Measurements from ENCODE around the gene GPR137.

Gene GPR137

GRCh38 chr11:64264371-64264852 lies 21.2 kb upstream of the GPR137 start:
- FAIRE-seq = no peak

DNA sequence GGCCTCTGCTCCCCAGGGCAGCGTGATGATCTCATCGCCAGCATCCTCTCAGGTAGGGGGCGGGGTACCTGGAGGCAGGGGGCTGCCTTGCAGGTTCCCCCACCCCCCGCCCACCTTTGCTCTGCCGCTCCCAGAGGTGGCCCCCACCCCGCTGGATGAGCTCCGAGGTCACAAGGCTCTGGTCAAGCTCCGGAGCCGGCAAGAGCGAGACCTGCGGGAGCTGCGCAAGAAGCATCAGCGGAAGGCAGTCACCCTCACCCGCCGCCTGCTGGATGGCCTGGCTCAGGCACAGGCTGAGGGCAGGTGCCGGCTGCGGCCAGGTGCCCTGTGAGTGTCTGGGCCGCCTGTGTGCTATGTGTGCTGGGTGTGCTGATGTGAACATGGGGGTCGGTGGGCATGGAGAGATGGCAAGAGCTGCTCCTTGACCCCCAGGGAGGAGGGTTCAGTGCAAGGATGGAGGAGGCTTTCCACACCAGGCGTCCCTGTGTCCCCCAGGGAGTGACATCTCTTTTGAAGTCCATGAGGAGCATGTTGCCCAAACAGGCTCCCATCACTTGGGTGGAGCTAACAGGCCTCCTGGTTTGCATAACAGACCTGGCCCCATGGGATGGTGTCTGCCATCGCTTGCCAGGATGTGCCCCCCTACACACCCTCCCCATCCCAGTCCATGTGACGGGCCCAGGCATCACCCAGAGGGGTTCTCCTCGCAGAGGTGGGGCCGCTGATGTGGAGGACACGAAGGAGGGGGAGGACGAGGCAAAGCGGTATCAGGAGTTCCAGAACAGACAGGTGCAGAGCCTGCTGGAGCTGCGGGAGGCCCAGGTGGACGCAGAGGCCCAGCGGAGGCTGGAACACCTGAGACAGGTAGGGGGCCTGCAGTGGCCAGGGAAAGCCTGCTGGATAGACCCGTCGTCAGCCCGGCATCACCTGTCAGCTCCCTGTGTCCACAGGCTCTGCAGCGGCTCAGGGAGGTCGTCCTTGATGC lies 20.2 kb upstream of the GPR137 start:
- no peak for FAIRE-seq

DNA sequence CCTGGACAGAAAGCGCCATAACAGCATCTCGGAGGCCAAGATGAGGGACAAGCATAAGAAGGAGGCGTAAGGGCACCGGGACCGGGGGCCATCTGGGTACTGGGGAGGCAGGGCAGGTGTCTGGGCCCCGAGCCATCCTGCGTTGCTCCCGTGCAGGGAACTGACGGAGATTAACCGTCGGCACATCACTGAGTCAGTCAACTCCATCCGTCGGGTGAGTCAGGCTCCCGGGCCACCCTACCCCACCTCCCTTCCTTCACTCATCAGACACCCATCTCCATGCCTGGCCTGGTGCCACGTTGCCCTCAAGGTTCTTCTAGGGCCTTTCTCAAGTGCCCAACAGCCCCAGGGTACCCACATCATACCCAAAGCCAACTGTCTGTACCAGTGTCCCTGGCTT lies 19.3 kb upstream of the GPR137 start:
- no peak for FAIRE-seq

GRCh38 chr11:64267207-64267945 lies 18.3 kb upstream of the GPR137 start:
- no peak for FAIRE-seq

DNA sequence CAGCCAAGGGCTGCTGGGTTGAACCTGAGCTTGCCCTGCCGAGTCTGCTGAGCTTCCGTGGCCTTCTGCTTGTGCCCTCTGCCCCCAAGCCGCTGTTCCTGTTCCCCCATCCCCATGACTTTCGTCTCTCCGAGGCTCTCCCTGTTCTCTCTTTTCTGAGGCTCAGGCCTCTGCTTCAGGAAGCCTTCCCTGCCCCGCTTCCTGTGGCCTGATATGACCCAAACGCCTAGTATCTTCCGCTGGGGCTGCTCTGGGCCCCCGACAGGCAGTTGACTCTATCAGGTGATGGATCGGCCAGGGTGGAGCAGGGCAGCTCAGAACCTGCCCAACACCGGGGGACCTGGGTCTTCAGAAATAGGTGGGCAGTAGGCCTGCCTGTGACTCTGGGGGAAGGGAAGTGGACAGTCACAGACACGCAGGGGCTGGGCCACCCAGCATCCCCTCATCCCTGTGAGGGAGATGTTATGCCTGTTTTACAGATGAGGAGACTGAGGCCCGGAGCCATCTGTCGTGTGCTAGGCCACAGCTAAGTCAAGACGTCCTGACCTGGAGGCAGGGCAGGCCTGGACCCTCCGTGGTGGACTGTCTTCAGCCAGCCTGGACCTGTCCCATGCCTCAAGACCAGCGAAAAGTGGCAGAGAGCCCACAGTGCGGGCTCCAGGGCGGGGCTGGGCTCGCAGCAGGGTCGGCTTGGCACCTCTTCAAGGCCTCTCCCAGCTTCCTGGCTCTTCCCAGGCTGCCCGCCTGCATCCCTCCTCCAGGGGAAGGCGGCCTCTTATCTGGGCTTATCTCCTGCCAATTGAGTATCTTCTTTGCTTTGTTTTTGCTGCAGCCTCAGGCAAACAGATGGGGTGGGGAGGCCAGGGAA lies 17.4 kb upstream of the GPR137 start:
- no peak for FAIRE-seq

GRCh38 chr11:64268893-64269539 lies 16.6 kb upstream of the GPR137 start:
- no peak for FAIRE-seq

DNA sequence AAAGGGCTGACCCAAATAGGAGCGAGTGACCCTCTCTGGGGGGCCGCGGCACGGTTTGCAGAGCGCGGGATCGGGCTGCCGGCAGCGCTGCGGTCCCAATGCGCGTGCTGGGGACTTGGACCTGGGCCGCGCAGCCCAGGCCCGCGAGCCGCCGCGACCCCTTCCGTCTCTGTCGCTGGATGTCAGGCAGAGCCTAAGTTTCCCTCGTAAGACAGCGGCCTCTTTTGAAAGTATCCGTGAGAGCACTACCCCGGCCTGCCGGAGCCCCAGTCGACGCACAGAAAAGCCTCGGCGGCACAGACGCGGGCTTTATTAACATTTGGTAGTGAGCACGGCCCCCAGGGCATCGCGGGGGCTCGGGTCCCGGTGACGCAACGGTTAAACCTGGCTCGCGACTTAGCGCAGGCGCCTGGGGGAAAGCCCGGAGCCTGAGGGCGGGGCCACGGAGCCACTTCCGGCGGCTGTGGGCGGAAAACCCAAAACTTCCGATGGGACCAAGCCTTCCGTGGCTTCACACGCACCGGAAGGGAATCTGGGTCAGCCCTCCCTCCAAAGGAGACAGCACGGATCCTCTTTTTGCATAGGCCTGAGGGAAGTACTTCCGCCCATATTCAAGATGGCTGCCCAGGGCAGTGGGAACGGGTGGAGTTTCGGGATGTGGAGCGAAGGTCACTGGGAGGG lies 16.0 kb upstream of the GPR137 start:
- peak; percentile 88 for FAIRE-seq

DNA sequence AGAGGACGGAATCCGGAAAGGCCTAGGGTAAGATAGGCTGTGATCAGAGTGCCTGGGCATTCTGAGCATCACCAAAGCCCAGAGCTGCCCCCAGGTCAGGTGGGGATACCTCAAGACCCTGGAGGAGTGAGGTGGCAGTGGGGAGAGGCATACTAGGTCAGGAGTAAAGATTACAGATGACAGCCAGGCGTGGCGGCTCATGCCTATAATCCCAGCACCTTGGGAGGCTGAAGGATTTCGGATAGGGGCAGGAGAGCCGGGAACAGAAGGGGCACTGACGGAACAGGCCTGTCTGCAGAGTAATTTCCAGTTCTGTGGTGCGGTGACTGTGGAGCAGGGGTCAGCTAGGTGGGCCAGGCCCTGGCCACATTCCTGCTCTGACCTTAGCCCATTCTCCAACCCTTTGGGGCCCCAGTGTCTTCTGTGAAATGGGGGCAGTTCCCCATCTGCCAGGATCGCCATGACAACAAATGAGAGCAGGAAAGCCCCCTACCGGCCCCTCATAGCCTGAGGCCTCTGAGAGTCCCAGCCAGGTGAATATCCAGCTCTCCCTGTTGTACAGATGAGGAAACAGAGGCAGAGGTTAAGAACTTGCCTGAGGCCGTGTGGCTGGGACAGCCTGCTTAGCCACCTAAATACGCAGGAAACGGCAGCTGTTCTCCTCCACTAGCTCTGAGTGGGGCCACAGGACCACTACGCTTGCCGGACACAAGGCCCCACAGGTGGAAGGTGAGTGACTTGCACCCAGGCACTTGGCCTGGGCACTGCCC lies 10.4 kb upstream of the GPR137 start:
- FAIRE-seq = no peak

GRCh38 chr11:64275841-64276240 lies 9.8 kb upstream of the GPR137 start:
- FAIRE-seq = no peak

DNA sequence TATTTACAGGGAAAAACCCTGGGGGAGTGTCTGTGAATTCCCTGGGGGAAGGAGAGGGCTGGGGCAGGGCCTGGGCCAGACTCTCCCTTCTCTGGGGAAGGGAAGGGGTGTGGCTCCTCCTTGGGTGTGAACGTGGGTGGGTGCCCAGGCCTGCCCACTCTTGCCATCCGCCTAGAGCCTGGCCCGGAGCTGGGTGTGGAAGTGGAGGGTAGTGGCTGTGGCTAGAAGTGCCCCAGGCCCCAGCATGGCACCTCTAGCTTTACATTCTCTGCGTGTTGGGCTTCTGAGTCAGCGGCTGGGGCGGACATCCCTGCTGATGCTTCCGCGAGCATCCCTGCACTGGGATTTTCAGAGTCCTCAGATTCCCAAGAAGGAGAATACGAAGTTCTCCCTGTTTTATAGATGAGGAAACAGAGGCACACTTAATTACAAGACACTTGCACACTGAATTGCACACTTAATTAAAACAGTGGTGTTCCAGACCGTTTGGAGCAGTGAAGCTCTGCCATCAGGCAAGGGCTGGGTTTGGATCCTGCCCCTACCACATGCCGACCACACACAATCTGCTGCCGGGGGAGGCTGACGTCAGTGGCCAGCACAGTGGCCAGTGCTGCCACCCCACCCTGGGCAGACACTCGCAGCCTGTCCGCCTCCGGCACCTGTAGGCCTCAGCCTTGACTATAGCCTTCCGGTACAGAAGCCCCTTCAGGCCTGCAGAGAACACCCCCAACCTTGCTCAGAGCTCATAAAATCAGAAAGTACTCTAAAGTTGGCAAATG lies 8.8 kb upstream of the GPR137 start:
- no peak for FAIRE-seq

DNA sequence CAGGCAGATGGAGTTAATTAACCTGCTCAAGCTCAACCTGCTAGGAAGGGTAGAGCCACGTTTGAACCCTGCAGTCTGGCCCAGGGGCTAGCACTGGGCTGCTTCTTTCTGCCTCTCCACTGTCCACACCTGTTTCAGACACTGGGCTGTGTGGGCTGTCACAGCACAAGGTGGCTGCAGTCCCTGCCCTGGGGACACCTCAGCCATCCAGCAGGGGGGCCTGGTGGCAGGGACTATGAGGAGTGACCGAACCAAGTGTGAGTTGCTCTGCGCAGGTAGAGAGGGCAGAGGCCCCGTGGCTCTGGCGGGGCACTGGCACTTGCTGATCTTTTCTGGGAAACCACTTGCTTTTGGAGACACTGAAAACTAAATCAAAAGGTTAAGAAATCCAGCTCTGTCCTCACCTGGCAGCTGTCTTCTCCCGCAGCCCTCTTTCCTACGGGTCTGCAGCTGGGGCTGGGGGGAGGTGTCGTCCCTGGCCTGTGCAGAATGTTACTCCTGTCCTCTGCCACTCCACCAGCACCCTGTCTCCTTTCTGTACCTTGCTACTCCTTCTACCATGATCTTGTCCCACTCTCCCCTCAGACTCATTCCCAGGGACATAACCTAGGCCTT lies 7.0 kb upstream of the GPR137 start:
- FAIRE-seq = no peak

GRCh38 chr11:64281957-64282770 lies 3.5 kb upstream of the GPR137 start:
- FAIRE-seq = no peak

DNA sequence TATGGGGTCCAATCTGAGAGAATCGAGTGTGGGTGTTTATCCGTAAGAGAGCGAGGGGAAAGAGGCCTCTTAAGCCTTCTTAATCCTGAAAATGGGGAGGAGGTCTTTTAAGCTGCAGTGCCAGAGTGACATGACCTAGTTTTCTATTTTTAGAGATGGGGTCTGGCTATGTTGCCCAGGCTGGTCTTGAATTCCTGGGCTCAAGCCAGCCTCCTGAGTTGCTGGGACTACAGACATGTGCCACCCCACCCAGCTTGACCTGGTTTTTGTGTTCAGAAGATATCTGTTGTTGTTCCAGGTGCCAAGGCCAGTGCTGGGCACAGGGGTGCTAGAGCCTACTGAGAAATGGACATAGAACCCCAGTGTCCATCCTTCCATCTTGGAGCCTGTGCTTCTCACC lies 2.6 kb upstream of the GPR137 start:
- FAIRE-seq = no peak

- no peak for FAIRE-seq
These were observed 1.3 kb upstream of the GPR137 start, which contains the start of gene BAD for GRCh38 chr11:64284048-64284961. Gene BAD, minus strand, starts transcription at chr11:64284665. Its CDS starts 297 bp downstream, at chr11:64284368.

GRCh38 chr11:64285885-64286800 lies 495 bp downstream of the GPR137 start:
- no peak for FAIRE-seq

DNA sequence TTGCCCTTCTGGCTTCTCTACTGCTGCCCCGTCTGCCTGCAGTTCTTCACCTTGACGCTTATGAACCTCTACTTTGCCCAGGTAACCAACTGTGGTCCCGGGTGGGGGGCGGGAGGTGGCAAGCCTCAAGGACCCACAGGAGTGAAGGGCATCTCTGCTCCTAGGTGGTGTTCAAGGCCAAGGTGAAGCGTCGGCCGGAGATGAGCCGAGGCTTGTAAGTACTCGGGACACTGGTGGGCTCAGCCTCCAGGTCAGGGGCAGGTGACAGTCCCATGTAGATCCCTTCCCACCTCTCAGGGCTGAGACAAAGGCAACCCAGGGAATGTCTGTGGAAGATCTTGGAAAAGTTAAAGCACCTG lies 1.1 kb downstream of the GPR137 start:
- FAIRE-seq = no peak

All from TTC549 (cell line).